Measurements from ENCODE around the gene ARHGEF3. TPM values are rescaled to one million over a fixed set of nuclear protein-coding genes. Genes with fewer than 3 reads are reported as not detected.

ARHGEF3 gene
- total RNA-seq, 1 experiment from 2014 or later = 10.2 TPM

DNA sequence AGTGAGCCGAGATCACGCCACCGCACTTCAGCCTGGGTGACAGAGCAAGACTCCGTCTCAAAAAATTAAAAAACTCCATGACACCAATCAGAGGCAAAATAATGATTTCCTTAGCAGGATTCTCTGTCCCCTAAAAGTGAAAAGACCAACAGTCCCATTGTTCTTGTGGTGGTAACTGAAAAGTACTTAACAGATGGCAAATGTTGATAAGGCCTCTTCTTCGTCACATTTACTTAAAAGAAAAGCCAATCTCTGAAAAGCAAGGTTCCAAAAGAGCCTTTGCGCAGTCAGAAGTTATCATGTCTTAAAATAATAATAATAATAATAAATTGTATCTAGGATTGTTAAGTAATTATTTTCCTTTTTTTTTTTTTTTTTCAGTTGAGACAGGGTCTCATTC, 62.7 kb downstream of the ARHGEF3 start:
- Histone ChIP-seq H3K27me3 (replicated peaks; ENCODE audit: control insufficient read depth, insufficient read depth, low read length) (no peaks in the 10 kb centered on the region), H3K9me3 (no peaks in the 10 kb centered on the region), H3K4me1 (no peaks in the 10 kb centered on the region), H3K36me3 (ENCODE audit: control insufficient read depth, insufficient read depth, low read length) (no peaks in the 10 kb centered on the region), H3K4me3 (ENCODE audit: low read depth, low read length) (no peak overlapping the region)
- TF ChIP-seq, protein P1, sequence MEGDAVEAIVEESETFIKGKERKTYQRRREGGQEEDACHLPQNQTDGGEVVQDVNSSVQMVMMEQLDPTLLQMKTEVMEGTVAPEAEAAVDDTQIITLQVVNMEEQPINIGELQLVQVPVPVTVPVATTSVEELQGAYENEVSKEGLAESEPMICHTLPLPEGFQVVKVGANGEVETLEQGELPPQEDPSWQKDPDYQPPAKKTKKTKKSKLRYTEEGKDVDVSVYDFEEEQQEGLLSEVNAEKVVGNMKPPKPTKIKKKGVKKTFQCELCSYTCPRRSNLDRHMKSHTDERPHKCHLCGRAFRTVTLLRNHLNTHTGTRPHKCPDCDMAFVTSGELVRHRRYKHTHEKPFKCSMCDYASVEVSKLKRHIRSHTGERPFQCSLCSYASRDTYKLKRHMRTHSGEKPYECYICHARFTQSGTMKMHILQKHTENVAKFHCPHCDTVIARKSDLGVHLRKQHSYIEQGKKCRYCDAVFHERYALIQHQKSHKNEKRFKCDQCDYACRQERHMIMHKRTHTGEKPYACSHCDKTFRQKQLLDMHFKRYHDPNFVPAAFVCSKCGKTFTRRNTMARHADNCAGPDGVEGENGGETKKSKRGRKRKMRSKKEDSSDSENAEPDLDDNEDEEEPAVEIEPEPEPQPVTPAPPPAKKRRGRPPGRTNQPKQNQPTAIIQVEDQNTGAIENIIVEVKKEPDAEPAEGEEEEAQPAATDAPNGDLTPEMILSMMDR (IDR thresholded peaks at IDR 0.05; ENCODE audit: insufficient read depth in 1 of 2, low read depth in 1 of 2, low read length in 1 of 2, severe bottlenecking in 1 of 2, unreplicated experiment in 1 of 2) = no peak
- no TSS peak for BruUV-seq (replicated peaks)
- intact Hi-C loops (cut with micrococcal nuclease; ENCODE audit: unreplicated experiment) = no loop called here
- ChIA-PET POLR2A (no interaction called here), CTCF (no interaction called here)
- H3K9me3 Mint-ChIP-seq (ENCODE audit: unreplicated experiment) = no peaks in the 10 kb centered on the region
- no peaks in the 10 kb centered on the region for H3K36me3 Mint-ChIP-seq (ENCODE audit: insufficient read depth, unreplicated experiment)
- DNase-seq = no peak
- no peak overlapping the region for H3K4me3 Mint-ChIP-seq (ENCODE audit: unreplicated experiment)
- H3K4me1 Mint-ChIP-seq (ENCODE audit: low read depth, unreplicated experiment) = no peaks in the 10 kb centered on the region
- H3K27me3 Mint-ChIP-seq (ENCODE audit: insufficient read depth, unreplicated experiment) = no peaks in the 10 kb centered on the region
- no peak overlapping the region for H3K27ac Mint-ChIP-seq (ENCODE audit: unreplicated experiment)

DNA sequence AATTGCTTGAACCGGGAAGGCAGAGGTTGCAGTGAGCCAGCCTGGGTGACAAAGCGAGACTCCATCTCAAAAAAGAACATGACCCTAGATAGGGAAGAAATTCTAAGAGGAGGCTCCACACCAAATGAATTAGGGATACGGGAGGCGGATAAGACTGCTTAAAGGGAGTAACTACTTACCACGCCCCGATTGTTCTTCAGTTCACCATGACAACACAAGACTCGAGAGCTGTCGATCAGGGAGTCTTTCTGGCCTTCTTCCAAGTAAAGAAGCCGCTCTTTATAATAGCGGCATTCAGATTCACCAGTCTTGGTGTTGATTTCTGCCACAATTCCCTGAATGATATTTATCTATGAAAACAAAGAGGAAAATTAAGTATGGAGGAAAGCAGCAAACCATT, 64.7 kb downstream of the ARHGEF3 start:
- Histone ChIP-seq H3K4me1 (no peaks in the 10 kb centered on the region), H3K27me3 (replicated peaks; ENCODE audit: control insufficient read depth, insufficient read depth, low read length) (no peaks in the 10 kb centered on the region), H3K36me3 (ENCODE audit: control insufficient read depth, insufficient read depth, low read length) (no peaks in the 10 kb centered on the region), H3K9me3 (no peaks in the 10 kb centered on the region), H3K4me3 (ENCODE audit: low read depth, low read length) (no peak overlapping the region)
- no peak overlapping the region for H3K27ac Mint-ChIP-seq (ENCODE audit: unreplicated experiment)
- no peak overlapping the region for H3K4me3 Mint-ChIP-seq (ENCODE audit: unreplicated experiment)
- TF ChIP-seq, protein P1 (IDR thresholded peaks at IDR 0.05; ENCODE audit: insufficient read depth in 1 of 2, low read depth in 1 of 2, low read length in 1 of 2, severe bottlenecking in 1 of 2, unreplicated experiment in 1 of 2) = no peak
- H3K9me3 Mint-ChIP-seq (ENCODE audit: unreplicated experiment) = no peaks in the 10 kb centered on the region
- no peaks in the 10 kb centered on the region for H3K36me3 Mint-ChIP-seq (ENCODE audit: insufficient read depth, unreplicated experiment)
- no peak for DNase-seq
- ChIA-PET POLR2A (no interaction called here), CTCF (no interaction called here)
- no peaks in the 10 kb centered on the region for H3K27me3 Mint-ChIP-seq (ENCODE audit: insufficient read depth, unreplicated experiment)
- no TSS peak for BruUV-seq (replicated peaks)
- H3K4me1 Mint-ChIP-seq (ENCODE audit: low read depth, unreplicated experiment) = no peaks in the 10 kb centered on the region
- intact Hi-C loops (cut with micrococcal nuclease; ENCODE audit: unreplicated experiment) = no loop called here

DNA sequence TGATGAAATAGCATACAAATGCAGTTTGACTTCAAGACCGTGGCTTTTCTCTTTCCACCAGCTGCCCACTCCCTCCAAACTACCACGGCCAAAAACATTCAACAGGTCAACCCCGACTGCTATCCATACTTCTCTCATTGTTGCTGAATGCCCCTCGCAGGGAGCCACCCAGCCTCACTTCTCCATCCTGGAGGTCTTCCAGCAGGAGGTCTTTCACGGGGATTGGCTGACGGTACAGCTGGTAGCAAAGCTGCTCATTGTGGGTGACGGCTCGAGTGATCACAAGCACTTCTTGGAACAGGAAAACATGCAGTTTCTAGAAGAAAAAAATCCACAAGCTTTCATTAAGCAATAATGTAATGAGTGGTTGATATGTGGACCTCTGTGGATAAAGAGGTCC, 69.6 kb downstream of the ARHGEF3 start:
- ChIA-PET CTCF (no interaction called here), POLR2A (no interaction called here)
- H3K4me3 ChIP-seq (ENCODE audit: low read depth, low read length) = no peak overlapping the region
- TF ChIP-seq, protein P1 (IDR thresholded peaks at IDR 0.05; ENCODE audit: insufficient read depth in 1 of 2, low read depth in 1 of 2, low read length in 1 of 2, severe bottlenecking in 1 of 2, unreplicated experiment in 1 of 2) = no peak
- Mint-ChIP-seq H3K27me3 (ENCODE audit: insufficient read depth, unreplicated experiment) (no peaks in the 10 kb centered on the region), H3K36me3 (ENCODE audit: insufficient read depth, unreplicated experiment) (peaks cover 6% of the 10 kb centered on the region), H3K9me3 (ENCODE audit: unreplicated experiment) (no peaks in the 10 kb centered on the region), H3K4me3 (ENCODE audit: unreplicated experiment) (no peak overlapping the region), H3K27ac (ENCODE audit: unreplicated experiment) (no peak overlapping the region), H3K4me1 (ENCODE audit: low read depth, unreplicated experiment) (no peaks in the 10 kb centered on the region)
- no peaks in the 10 kb centered on the region for H3K4me1 ChIP-seq
- H3K9me3 ChIP-seq = no peaks in the 10 kb centered on the region
- no peak for DNase-seq
- no TSS peak for BruUV-seq (replicated peaks)
- no peaks in the 10 kb centered on the region for H3K36me3 ChIP-seq (ENCODE audit: control insufficient read depth, insufficient read depth, low read length)
- no peaks in the 10 kb centered on the region for H3K27me3 ChIP-seq (replicated peaks; ENCODE audit: control insufficient read depth, insufficient read depth, low read length)
- intact Hi-C loops (cut with micrococcal nuclease; ENCODE audit: unreplicated experiment) = no loop called here
